Kidney tubule cell (primary cell): ENCODE measurements around the gene TRABD2A.
A peak's percentile ranks its signal among the peaks of the same experiment; 100 is the strongest.

Experiments used
- DNase-seq: peaks from one replicate; pipeline ENCODE4 v3.0.0-alpha.2; 2018; ENCODE audit warnings: low spot score

TRABD2A gene

GRCh38 chr2:84817239-84817655 lies 63.6 kb downstream of the TRABD2A start:
- DNase-seq: no peak

GRCh38 chr2:84816426-84817026 lies 64.4 kb downstream of the TRABD2A start:
- DNase-seq: no peak

GRCh38 chr2:84815146-84815545 lies 65.7 kb downstream of the TRABD2A start:
- no peak for DNase-seq

GRCh38 chr2:84811839-84812431 lies 68.9 kb downstream of the TRABD2A start:
- no peak for DNase-seq

GRCh38 chr2:84808279-84808678 lies 72.6 kb downstream of the TRABD2A start:
- DNase-seq: no peak

- peak; percentile 73 for DNase-seq
Measured at GRCh38 chr2:84807063-84807485, 73.8 kb downstream of the TRABD2A start.

- no peak for DNase-seq
Measured at GRCh38 chr2:84805250-84805958, 75.5 kb downstream of the TRABD2A start.

- no peak for DNase-seq
Measured at GRCh38 chr2:84801811-84802210, 79.1 kb downstream of the TRABD2A start.

- no peak for DNase-seq
Measured at GRCh38 chr2:84800194-84800805, 80.6 kb downstream of the TRABD2A start.

GRCh38 chr2:84799772-84800171 lies 81.1 kb downstream of the TRABD2A start:
- DNase-seq: no peak

- DNase-seq: no peak
Measured at GRCh38 chr2:84797271-84797670, 83.6 kb downstream of the TRABD2A start.

- no peak for DNase-seq
Measured at GRCh38 chr2:84796798-84797197, 84.1 kb downstream of the TRABD2A start.

- DNase-seq: no peak
Measured at GRCh38 chr2:84793641-84794040, 87.2 kb downstream of the TRABD2A start.

GRCh38 chr2:84792856-84793522 lies 87.9 kb downstream of the TRABD2A start:
- peak; percentile 8 for DNase-seq

GRCh38 chr2:84788498-84788897 lies 92.4 kb downstream of the TRABD2A start:
- DNase-seq: no peak

GRCh38 chr2:84788027-84788426 lies 92.9 kb downstream of the TRABD2A start:
- no peak for DNase-seq

GRCh38 chr2:84786601-84787000 lies 94.3 kb downstream of the TRABD2A start:
- no peak for DNase-seq

- DNase-seq: no peak
Measured at GRCh38 chr2:84785950-84786349, 94.9 kb downstream of the TRABD2A start.

GRCh38 chr2:84782717-84783442 lies 98.0 kb downstream of the TRABD2A start:
- DNase-seq: no peak

- peak; percentile 48 for DNase-seq
Measured at GRCh38 chr2:84781942-84782716, 98.8 kb downstream of the TRABD2A start.

- DNase-seq: no peak
Measured at GRCh38 chr2:84779781-84780180, 101.1 kb downstream of the TRABD2A start.
